Putamen (tissue), 1 donor: ENCODE data around the gene ZDHHC22.
"Not testable (repeated sequence)": the region's sequence is repeated elsewhere in the genome, so short reads cannot be mapped to it uniquely, and the experiment has no call there.

Experiments
- DNase-seq: peaks from one replicate; pipeline ENCODE4 v3.0.0-alpha.2; 2016; ENCODE audit warnings: low spot score

ZDHHC22 gene, protein sequence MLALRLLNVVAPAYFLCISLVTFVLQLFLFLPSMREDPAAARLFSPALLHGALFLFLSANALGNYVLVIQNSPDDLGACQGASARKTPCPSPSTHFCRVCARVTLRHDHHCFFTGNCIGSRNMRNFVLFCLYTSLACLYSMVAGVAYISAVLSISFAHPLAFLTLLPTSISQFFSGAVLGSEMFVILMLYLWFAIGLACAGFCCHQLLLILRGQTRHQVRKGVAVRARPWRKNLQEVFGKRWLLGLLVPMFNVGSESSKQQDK

DNA sequence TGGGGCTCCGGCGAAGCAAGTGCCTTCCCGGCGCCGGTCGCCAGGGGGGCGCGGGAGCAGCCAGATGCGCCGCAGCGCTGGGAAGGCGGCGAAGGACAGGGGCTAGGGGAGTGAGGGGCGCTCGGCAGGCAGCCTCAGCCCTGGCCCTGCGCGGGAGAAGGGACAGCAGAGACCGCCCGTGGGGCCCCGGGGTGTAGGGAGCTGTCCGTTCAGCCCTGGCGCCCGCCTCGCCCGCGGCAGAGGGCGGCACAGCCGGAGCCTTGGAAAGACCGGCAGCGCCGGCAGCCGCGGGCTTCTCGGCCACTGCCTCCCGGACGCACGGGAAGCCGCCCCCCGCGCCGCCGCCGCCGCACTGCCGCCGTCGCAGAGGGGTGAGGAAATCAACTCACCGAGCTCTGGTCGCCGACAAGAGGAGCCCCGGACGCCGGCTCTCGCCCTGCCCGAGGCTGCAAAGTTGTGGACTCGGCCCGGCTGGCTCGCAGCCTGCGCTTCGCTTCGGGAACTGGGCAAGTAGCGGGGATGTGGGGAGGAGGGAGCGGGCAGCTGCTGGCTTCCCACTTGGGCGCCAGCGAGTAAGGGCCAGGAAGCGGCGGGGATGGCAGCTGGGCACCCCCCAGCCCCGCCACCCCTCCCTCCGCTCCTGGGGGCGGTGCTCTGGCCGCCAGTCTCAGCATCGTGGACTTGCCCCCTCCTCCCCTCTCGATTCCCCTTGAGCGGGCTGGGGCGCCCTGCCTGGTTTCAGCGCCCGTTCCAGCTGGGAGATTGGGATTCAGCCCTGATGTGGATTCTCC lies at the start of gene ZDHHC22:
TSS of gene ZDHHC22 (minus strand) at position 578 of the 791 bp plus-strand sequence. CDS start 2,053 bp downstream, outside the sequence.
- DNase-seq = no peak

DNA sequence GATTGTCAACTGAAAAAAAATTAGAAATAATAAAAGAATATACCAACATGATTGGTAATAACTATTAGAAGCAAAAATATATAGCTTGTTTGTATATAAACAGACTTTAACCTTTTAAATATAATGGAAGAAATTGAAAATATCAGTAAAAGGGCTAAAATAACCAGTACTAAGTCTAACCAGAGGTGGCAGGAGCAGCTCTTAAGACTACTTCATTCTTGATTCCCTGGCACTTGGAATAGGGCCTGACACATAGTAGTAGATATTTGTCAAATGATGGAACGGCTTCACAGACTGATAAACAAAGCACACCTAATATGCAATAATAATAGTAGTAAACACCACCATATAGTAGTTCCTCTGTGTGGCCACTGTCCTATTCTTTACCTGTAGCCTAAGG lies 49.4 kb upstream of the ZDHHC22 start:
- DNase-seq = no peak

DNA sequence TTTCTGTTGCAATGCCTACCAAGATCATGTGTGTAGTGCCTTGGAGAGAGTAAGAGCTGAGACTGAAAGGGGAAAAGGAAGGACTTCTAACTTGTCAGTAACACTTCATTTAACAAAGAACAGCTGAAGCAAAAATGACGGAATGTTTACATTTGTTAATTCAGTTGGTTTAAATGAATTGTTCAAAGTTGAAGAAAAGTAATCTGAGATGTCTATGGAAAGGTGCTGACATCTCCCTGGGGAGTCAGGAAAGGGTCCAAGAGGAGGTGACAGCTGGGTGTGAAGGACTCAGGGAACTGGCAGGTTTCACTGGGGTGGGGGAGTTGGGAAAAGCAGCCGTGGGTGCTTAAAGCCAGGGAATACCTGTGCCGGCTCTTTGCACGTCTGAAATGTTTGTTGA lies 47.9 kb upstream of the ZDHHC22 start:
- no peak for DNase-seq

DNA sequence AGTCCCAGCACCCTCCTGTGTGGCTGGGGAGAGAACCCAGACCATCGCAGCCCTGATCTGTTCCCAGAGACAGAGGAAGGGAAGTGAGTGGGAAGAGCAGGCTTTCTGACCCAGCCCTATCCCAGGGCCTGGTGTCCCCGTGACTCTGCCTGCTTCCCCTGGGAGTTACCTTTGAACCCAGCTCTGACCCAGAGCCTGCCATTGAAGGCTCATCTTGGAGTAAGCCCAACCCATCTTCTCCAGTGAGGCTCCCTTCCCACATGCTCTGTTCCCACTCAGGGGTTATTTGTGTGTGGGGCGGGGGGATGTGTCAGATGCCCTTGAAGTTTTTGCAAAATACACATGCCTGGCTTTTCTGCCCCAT lies 46.0 kb upstream of the ZDHHC22 start:
- DNase-seq = no peak

DNA sequence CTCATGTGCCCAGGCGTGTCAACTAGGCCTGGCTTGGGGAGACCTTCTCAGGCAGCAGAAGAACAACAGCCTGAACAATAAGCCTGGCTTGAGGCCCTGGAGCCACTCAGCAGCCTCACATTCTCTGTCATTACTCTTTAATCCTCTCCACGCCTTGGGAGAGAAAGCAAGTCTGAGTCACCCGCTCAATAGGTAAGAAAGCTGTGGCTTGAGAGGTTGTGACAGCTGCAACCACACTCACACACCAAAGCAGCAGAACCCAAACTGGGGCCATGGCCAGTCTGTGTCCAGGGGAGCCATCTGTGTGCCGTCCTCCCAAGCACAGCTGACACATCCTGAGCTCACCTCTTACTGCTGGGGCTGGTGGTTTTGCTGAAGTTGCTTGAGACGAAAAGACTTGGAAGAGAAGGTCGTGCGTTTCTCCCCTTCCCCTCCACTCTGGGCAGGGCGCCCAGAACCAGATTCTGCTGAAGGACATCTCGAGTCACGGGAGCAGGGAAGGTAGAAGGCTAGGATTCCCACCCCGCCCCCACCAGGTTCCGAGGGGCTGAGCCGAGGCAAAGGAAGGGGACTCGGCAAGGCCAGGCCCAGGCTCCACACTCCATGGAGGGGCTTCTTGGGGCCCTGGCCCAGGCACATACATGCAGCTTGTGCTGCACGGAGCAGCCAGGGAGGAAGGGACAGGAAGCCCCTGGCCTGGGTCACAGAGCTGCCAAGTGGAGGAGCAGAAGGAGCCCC lies 45.5 kb upstream of the ZDHHC22 start:
- DNase-seq = no peak

DNA sequence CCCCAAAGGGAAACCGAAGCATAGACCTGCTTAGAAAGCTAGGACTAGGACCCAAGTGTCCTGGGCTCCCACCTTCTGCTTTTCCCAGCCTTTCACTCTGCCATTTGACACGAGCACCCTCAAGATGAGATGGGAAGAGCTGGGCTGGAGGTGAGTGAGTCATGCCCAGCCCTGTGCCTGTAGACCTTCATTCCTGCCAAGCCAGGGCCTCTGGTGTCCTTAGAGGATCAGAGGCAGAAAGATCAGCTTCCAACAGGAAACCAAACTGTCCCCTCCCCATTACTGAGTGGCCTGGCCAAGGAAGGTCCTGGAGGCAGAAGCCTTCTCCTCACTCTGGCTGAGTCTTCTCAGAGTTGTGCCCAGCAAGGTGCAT lies 43.5 kb upstream of the ZDHHC22 start:
- no peak for DNase-seq

DNA sequence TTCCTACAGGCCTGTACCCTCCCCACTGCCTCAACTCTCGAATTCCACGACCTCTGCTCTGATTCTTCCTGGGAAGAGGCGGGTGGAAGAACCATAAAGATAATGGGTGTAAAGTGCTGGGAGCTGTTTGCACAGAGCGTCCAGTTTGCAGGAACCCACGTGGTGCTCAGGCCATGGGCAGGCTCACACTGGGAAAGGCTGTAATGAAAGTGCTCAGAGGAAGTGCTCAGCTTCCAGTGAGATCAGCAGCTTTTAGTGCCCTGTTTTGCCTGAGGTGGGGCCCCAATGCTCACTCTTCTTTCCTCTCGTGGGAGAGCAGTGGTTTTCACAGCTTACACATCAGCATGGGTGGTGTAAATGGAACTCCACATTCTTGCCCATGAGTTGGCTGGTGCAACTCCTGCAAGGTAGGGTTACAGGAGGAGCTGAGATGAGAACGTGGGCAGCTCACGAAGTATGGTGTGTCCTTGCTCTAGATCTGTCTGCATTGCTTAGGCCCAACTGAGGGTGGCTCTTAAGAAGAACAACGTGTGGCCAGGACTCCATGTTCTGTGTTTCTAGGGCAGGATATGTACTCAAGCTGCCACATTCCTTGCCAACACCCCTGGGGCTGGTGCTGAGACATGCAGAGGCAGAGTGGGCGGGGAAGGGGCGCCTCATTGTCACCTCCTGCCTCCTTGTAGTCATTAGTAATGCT lies 43.0 kb upstream of the ZDHHC22 start:
- DNase-seq = no peak

DNA sequence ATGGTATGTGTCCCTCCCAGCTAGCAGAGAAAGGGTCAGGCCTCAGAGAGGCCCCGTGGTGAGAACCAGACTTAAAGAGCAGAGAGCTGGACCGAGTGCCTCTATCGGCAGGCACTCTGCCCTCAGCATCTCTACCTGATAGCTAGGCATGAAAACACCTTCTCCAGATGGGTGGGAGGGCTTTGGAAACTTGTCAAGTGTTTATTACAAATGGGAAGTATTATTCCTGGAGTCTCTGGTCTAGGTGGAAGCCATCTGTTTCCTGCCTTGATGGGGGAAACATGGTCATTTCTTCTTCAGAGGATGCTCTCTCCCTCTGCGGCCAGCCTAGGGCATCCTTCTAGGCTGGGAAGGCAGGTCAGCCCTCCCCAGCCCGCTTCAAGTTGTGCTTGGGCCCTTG lies 42.3 kb upstream of the ZDHHC22 start:
- DNase-seq = no peak

DNA sequence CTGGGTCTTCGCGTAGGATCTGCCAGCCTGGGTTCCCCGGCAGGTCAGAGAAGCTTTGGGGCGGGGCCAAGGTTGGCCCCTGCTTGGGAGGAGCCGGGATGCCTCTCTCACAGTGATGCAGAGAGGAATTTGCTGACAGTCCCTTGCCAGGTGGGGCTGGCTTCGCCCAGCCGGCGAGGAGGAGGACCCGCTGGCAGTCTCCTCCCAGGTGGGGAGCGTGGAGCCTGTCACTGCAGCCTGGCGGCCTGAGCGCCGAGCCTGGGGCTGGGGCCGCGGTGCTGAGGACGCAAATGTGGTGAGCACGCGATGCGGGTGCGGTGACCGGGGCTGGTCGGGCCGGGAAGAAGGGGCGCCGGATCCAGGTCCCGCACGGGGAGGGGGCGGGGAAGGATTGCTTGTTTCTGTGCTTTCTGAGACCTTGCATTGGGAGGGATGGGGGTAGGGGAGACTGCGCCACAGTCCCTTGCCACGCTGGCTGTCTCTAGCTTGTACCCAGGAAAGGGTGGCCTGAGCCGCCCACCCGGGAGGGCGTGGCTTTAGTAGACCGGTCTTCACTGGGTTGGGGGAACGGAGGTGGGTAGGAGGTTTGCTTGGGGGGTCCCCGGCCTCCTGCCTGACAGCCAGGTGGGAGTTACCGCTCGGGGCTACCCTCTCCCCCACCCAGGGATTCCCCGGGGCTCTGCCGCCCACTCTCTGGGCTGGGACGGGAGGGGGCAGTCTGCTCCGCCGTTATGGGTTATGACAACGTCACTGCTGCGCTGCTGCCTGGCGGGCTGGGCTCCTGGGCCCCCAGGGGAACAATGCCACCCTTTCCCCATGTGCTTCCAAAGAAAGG lies 40.2 kb upstream of the ZDHHC22 start, which contains the start of gene TMEM63C:
TSS of gene TMEM63C (plus strand) at position 196 of the 835 bp plus-strand sequence. CDS start 37,016 bp downstream, outside the sequence.
- DNase-seq = no peak

DNA sequence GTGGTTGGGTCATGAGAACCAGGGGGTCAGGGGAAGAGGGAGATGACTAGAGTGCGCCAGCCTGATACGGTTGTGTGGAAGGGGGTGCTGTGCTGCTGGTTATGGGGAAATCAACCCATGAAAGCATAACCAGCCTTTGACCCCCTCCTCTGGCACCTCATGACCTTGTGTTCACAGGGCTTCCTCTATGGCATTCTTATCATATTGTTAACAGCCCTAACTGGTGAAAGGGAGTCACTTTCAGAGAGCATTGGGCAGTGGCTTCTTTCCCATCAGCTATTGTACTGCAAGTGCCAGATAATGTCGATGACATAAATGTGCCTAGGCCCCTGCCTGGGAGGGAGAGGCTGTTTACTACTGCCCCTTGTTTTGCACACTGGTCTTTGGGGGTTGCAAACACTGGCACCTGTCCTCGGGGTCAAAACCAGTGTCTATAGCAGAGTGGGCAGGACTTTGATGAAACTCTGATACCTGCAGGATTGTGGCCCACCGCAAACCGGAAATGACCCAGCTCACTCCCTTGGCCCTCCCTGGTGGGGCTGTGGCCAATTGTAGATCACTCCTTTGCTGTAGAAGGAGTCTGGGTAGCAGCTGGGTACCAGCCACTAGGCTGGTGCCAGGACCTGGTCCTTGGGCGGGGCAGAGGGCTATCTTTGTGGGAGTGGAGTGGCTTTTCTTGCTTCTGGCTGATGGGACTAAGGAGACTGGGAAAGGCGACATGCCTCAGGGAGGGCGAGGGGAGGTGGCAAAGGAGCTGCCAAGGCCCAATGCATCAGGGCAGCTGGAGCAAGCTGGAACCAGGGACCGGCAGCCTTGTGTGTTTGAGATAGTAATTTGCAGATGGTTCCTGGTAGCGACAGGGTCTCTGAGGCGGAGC lies 39.4 kb upstream of the ZDHHC22 start:
- DNase-seq = no peak

DNA sequence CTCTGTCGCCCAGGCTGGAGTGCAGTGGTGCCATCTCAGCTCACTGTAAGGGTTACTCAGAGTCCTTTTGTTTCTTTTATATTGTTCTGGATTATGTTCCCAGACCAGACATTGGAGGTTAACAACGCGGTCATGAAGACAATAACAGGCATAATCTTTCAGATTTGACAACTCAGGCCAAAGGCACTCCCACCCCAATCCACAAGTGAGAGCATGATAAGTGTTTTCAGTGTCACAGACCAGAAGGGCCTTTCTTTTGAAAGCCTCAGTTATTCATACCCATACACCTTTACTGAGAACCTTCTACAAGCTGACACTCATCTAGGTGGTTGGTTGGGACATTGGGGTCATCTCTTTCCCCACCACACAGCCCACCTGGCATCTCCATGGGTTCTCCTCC lies 37.1 kb upstream of the ZDHHC22 start:
- DNase-seq = no peak

DNA sequence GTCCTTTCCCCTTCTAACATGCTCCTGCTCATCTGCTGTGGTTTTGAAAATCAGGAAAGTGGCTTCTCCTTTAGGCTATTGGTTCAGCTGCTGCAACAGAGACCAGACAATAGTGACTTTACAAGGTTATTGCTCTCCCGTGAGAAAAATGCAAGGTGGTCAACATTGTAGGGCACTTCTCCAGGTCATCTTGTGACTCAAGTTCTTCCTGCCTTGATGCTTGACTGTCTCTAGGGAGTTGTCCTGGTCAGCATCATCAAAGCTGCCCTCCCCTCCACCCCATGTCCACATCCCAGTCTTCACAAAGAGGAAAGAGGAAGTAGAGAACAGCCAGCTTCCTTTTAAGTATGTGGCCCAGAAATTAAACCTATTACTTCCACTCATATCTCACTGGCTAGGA lies 36.1 kb upstream of the ZDHHC22 start:
- DNase-seq = no peak

DNA sequence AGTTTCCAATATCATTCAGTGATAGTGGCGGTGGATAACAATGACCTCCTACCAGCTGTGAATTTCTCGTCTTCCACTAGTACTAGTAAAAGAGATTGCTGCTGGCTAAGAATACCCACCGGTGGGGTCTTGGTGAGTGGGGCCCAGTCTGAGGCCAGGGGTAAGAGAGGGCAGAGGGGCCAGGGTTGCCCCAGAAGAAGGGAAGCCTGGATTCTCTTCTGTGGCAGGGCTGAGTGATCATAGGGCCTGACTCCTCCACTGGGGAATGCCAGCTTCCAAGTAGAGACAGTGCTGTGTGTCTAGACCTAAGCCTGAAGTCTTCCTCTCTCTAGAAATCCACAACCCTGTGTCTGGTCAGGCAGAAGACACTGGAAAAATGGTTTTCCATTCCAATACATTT lies 34.3 kb upstream of the ZDHHC22 start:
- no peak for DNase-seq

DNA sequence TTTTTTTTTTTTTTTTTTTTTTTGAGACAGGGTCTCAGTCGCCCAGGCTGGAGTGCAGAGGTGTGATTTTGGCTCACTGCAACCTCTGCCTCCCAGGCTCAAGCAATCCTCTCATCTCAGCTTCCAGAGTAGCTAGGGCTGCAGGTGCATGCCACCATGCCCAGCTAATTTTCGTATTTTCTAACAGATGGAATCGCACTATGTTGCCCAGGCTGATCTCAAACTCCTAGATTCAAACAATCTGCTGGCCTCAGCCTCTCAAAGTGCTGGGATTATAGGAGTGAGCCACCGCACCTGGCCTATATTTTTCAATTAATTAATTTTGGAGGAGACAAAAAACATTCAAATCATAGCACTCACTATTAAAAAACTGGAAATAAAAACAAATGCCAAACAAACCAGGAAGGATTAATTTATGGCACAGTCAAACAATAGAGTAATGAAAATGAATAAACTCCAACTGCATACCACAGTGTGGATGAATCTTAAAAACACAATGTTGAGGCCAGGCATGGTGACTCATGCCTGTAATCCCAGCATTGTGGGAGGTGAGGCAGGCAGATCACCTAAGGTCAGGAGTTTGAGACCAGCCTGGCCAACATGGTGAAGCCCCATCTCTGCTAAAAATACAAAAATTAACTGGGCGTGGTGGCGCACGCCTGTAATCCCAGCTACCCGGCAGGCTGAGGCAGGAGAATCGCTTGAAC lies 32.5 kb upstream of the ZDHHC22 start:
- DNase-seq = not testable (repeated sequence)

DNA sequence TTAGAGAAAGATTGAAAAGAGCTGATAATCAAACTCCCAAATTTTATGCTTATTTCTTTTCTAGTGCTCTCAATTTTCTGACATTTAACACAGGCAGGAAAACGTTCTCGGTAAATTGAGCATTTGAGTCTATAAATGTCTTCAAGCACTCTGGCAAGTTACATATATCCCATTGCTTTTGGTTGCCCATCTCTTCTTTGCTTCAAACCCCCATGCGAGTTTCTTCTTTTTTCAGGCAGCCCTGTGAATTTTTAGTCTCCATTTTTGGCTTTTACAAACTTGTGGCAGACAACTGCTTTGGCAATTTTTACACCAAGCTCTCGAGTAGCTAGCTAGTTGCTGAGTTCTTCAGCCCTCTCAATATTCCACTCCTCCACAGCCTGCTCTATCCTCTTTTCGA lies 31.3 kb upstream of the ZDHHC22 start:
- no peak for DNase-seq

DNA sequence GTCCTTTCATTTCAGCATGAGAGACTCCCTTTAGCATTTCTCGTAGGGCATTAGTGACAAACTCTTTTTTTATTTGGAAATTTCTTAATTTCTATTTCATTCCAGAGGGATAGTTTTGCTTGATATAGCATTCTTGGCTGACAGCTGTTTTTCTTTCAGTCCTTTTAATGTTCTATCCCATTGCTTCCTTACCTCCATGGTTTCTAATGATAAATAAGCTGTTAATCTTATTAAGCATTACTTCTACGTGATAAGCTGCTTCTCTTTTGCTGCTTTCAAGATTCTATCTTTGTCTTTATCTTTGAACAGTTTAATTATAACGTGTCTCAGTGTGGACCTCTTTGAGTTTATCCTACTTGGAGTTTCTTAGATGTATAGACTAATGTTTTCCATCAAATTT lies 28.5 kb upstream of the ZDHHC22 start:
- DNase-seq = no peak

DNA sequence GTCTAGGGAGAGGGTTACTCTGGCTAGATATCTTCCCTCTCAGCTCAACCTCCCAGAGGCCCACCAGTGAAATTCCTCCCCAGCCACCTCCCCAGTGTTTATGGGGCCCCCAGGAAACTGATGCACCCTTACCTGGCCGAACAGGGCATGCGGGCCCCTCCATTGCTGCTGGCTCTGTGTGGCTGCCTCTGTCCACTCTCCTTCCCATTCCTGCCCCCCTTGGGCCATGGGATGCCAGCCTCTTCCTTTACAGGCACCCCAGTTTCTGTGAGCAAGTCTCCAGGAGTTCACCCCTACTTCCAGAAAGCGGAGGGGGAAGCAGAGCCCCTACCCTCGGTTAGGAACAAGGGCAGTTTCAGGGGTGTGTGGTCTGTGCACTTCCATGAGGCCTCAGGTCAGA lies 19.4 kb upstream of the ZDHHC22 start:
- no peak for DNase-seq

DNA sequence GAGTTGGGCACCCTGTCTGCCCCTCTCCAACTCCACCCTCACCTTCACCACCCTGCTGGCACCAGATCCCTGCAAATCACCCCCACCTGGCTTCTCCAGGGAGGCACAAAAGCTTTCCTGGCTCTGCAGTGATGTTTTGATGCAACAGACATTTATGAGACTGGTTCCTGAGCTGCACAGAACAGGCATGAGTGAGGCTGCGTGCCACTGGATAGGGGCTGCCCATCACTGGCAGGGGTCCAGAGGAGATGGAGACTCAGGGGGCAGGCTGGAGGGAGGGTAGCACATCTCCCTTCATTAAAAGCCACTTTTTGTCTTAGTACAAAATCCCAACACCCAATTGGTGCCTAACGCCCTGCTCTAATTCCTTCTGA lies 17.3 kb upstream of the ZDHHC22 start:
- DNase-seq = no peak

DNA sequence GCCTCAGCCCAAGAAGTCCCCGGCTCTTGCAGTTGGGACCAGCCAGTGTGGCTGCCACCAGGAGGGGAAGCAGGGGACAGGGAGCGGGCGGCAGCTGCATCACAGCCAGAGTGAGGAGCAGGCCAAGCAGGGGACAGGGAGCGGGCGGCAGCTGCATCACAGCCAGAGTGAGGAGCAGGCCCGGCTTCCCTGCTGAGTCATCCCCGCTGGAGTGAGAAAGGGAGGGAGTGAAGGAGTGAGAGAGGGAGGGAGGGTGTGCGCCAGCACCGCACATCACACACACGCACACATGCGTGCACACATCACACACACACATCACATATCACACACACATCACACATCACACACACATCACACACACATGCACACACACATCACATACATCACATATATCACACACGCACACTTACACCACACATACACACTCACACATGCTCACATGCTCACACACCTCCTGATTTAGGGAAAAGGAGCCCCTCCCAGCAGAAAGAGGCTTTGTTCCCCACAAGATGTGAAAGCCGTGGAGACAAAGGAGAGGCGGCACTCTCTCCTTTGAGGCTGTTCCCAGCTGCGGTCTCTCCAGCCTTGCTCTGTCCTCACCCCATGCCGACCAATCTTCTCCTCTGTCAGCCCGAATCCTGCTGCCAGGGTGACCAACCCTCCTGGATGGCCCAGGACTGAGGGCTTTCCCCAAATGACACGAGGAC lies 16.7 kb upstream of the ZDHHC22 start:
- DNase-seq = peak; percentile 87
